HCT116 (cell line): ENCODE measurements around the gene RBM33. TPM values are rescaled to one million over a fixed set of nuclear protein-coding genes. Genes with fewer than 3 reads are reported as not detected.

Source experiments
- ATAC-seq: fragments of 200-7000 bp; cut with Tn5 transposase; 2 replicates; pipeline ENCODE4 v1.9.1; 2020; ENCODE audit warnings: mild to moderate bottlenecking, moderate library complexity
- BruUV-seq: library from RNA; stranded (reverse); fragments of 400-500 nt; replicated peaks from 2 replicates; lab custom pipeline; 2021; lab: Mats Ljungman, UMichigan
- CTCF ChIA-PET: fragments of 300-600 bp; sonication (Branson Sonifier 250); formaldehyde crosslinking; loops from one replicate; lab custom pipeline; 2021; ENCODE audit warnings: antibody characterized with exemption; lab: Charles Lee
- POLR2A ChIA-PET: fragments of 300-600, 350-600 bp; sonication (Branson Sonifier 250); formaldehyde crosslinking; loops from one replicate; lab custom pipeline; 2021; ENCODE audit warnings: antibody characterized with exemption; lab: Charles Lee
- RAD21 ChIA-PET, 2 experiments: fragments of 300-600 bp; sonication (Branson Sonifier 250); formaldehyde crosslinking; loops; one replicate each; lab custom pipeline; 2023; ENCODE audit warnings: low total read pairs in 2 of 2; ENCODE audit not compliant: uncharacterized antibody in 2 of 2, unreplicated experiment in 2 of 2, low non-redundant PET in 1 of 2; lab: Charles Lee
- DNase-seq: peaks from one replicate; pipeline ENCODE4 v3.0.0-alpha.2; 2010; ENCODE audit warnings: low read depth, low spot score
- H2AFZ ChIP-seq: fragments of 200-600 bp; shearing (Covaris generic), sonication (generic); 2 replicates; pipeline ENCODE4 v1.6.1; 2017; ENCODE audit warnings: low read depth, mixed run types, mixed read lengths, antibody characterized with exemption, low read length; ENCODE audit not compliant: poor library complexity, severe bottlenecking
- H3K27ac ChIP-seq: 2 replicates; pipeline ENCODE4 v1.5.1; 2012; ENCODE audit warnings: low read depth, low read length
- H3K27me3 ChIP-seq: fragments of 200-600 bp; sonication (generic); 2 replicates; pipeline ENCODE4 v1.6.1; 2016; ENCODE audit warnings: mixed run types, low read length, mixed read lengths; ENCODE audit not compliant: insufficient read depth
- H3K36me3 ChIP-seq, 2 experiments: fragments of 200-500 bp in 1 of 2; fragments of 200-600 bp in 1 of 2; sonication (Bioruptor generic) in 1 of 2; sonication (generic) in 1 of 2; 2 replicates each; pipeline versions ENCODE4 v1.5.1 to v1.6.1; 2014 to 2016; ENCODE audit warnings: low read length in 2 of 2, inconsistent platforms in 1 of 2, mixed read lengths in 1 of 2, mixed run types in 1 of 2; ENCODE audit not compliant: insufficient read depth in 2 of 2, control insufficient read depth in 1 of 2
- H3K4me1 ChIP-seq, 2 experiments: fragments of 200-600 bp in 1 of 2; sonication (generic) in 1 of 2; 2 replicates each; pipeline versions ENCODE4 v1.5.1 to v1.6.1; 2012 to 2017; ENCODE audit warnings: low read length in 2 of 2, inconsistent platforms in 1 of 2, mild to moderate bottlenecking in 1 of 2, mixed read lengths in 1 of 2, mixed run types in 1 of 2, moderate library complexity in 1 of 2; ENCODE audit not compliant: insufficient read depth in 2 of 2, control insufficient read depth in 1 of 2
- H3K4me2 ChIP-seq: fragments of 200-600 bp; sonication (generic); 2 replicates; pipeline ENCODE4 v1.6.1; 2017; ENCODE audit warnings: mixed run types, low read length, mixed read lengths
- H3K4me3 ChIP-seq, 2 experiments: fragments of 200-600 bp in 1 of 2; sonication (generic) in 1 of 2; replicated peaks in 1 of 2; 2 replicates each; pipeline ENCODE4 v1.5.1; 2011 to 2016; ENCODE audit warnings: low read length in 2 of 2, control low read depth in 1 of 2, low read depth in 1 of 2, mild to moderate bottlenecking in 1 of 2, mixed read lengths in 1 of 2, mixed run types in 1 of 2
- H3K79me2 ChIP-seq: fragments of 200-600 bp; sonication (generic); 2 replicates; pipeline ENCODE4 v1.6.1; 2017; ENCODE audit warnings: mild to moderate bottlenecking, mixed run types, low read length, moderate library complexity, mixed read lengths; ENCODE audit not compliant: insufficient read depth
- H3K9ac ChIP-seq: fragments of 200-600 bp; sonication (generic); 2 replicates; pipeline ENCODE4 v1.6.1; 2016; ENCODE audit warnings: low read length, mixed read lengths
- H3K9me2 ChIP-seq: fragments of 200-600 bp; sonication (generic), shearing (Covaris generic); 2 replicates; pipeline ENCODE4 v1.6.1; 2017; ENCODE audit warnings: mixed run types, mild to moderate bottlenecking, moderate library complexity; ENCODE audit not compliant: insufficient read depth
- H3K9me3 ChIP-seq, 2 experiments: fragments of 200-500 bp in 1 of 2; fragments of 200-600 bp in 1 of 2; sonication (Bioruptor generic) in 1 of 2; sonication (generic) in 1 of 2; 2 replicates each; pipeline ENCODE4 v1.6.1; 2014 to 2017; ENCODE audit warnings: low read length in 2 of 2, mixed read lengths in 2 of 2, inconsistent platforms in 1 of 2, low read depth in 1 of 2, mild to moderate bottlenecking in 1 of 2, mixed run types in 1 of 2, moderate library complexity in 1 of 2; ENCODE audit not compliant: control insufficient read depth in 1 of 2, insufficient read depth in 1 of 2
- H4K20me1 ChIP-seq: fragments of 200-600 bp; sonication (generic), shearing (Covaris generic); 2 replicates; pipeline ENCODE4 v1.6.1; 2017; ENCODE audit warnings: mixed run types, mild to moderate bottlenecking, moderate library complexity; ENCODE audit not compliant: insufficient read depth
- CTCF ChIP-seq, 3 experiments: fragments of 200-600 bp in 1 of 3; sonication (generic) in 1 of 3; IDR thresholded peaks in 2 of 3; conservative IDR thresholded peaks in 1 of 3; 2 replicates each; pipeline ENCODE4 v1.5.1; 2012 to 2017; ENCODE audit warnings: low read depth in 2 of 3, low read length in 2 of 3, antibody characterized with exemption in 1 of 3, borderline replicate concordance in 1 of 3, control low read depth in 1 of 3, mild to moderate bottlenecking in 1 of 3, mixed read lengths in 1 of 3, mixed run types in 1 of 3, moderate library complexity in 1 of 3; ENCODE audit not compliant: insufficient read depth in 1 of 3
- POLR2AphosphoS5 ChIP-seq: IDR thresholded peaks from 2 replicates; pipeline ENCODE4 v1.6.1; 2011; ENCODE audit warnings: mild to moderate bottlenecking, low read depth, low read length, moderate library complexity
- RAD21 ChIP-seq: IDR thresholded peaks from 2 replicates; pipeline ENCODE4 v1.6.1; 2012; ENCODE audit warnings: low read depth, mild to moderate bottlenecking
- YY1 ChIP-seq: IDR thresholded peaks from 2 replicates; pipeline ENCODE4 v1.6.1; 2011; ENCODE audit warnings: low read length, low read depth, moderate library complexity, mild to moderate bottlenecking; ENCODE audit not compliant: insufficient replicate concordance; ENCODE audit errors: extremely low read depth
- intact Hi-C: fragments of 100-400 bp; cut with micrococcal nuclease; formaldehyde crosslinking; loops from 2 replicates; pipeline ENCODE4 v1.10.0; 2022
- total RNA-seq: library from RNA; stranded (reverse); gene quantifications from one replicate; pipeline ENCODE4 v1.2.1, GENCODE V29; 2021; ENCODE audit not compliant: unreplicated experiment

RBM33 gene
- total RNA-seq, 1 experiment from 2014 or later = 64.3 TPM

GRCh38 chr7:155815332-155816191 lies 171.1 kb downstream of the RBM33 start:
- Histone ChIP-seq H3K27me3 (0 out of 2 replicates have a peak, but pooled peaks cover 5% of the 10 kb centered on the region), H3K36me3 (no peaks in the 10 kb centered on the region), H3K4me1 (peaks cover 0 to 6% of the 10 kb centered on the region in 2 experiments; a peak in 2 of 4 replicates), H3K4me2 (peak overlapping the region; percentile 58), H3K9me3 (no peaks in the 10 kb centered on the region), H4K20me1 (no peaks in the 10 kb centered on the region), H3K27ac (no peak overlapping the region), H3K4me3 (no peak overlapping the region), H3K9me2 (no peaks in the 10 kb centered on the region), H2AFZ (peak overlapping the region; percentile 95), H3K9ac (peak overlapping the region; percentile 33), H3K79me2 (no peaks in the 10 kb centered on the region)
- ChIA-PET RAD21 (interaction anchor here (0.6 to 1.2 kb wide), 3 partner anchors 14 to 680 kb away, joined by 3 to 7 read pairs (median 3); no protein-coding TSS in a partner anchor), CTCF (interaction anchor here (1.2 to 1.6 kb wide), 2 partner anchors 146 to 657 kb away, joined by 3 to 5 read pairs; no protein-coding TSS in a partner anchor), POLR2A (no interaction called here)
- BruUV-seq = no TSS peak
- TF ChIP-seq POLR2AphosphoS5 (no peak), CTCF (IDR thresholded peaks at IDR 0.05 in 2 of 3, conservative IDR thresholded peaks at IDR 0.05 in 1 of 3; ENCODE audit: borderline replicate concordance in 1 of 3, insufficient read depth in 1 of 3, low read depth in 2 of 3, low read length in 2 of 3) (peak; percentile 75 to 86 (median 83)), RAD21 (peak; percentile 98), YY1 (peak; percentile 52)
- ATAC-seq = peak; percentile 97
- no peak for DNase-seq
- intact Hi-C loops = loop anchor here (1.0 to 5.0 kb wide), 3 partner anchors 147 to 658 kb away; no protein-coding TSS in a partner anchor
